ENCODE results near the gene NUDC. TPM values are rescaled to one million over a fixed set of nuclear protein-coding genes. Genes with fewer than 3 reads are reported as not detected.
A peak's percentile ranks its signal among the peaks of the same experiment; 100 is the strongest.

The NUDC gene
- polyA plus RNA-seq, 1 of the 3 experiments (the other 2 are of a cell fraction) = 153 TPM

GRCh38 chr1:26959270-26959669, 37.7 kb downstream of the NUDC start:
- H3K27me3 ChIP-seq (ENCODE audit: insufficient read depth) = peaks cover 34% of the 10 kb centered on the region
- no peaks in the 10 kb centered on the region for H3K9me2 ChIP-seq
- H3K9ac ChIP-seq = no peak overlapping the region
- H3K4me2 ChIP-seq = 0 out of 2 replicates have a peak overlapping the region, but pooled peaks have one; percentile 33
- no peak overlapping the region for H3K4me3 ChIP-seq (ENCODE audit: low read depth in 2 of 2, low read length in 1 of 2)
- POLR2A ChIA-PET = no interaction called here
- no peaks in the 10 kb centered on the region for H4K20me1 ChIP-seq (ENCODE audit: insufficient read depth)
- peaks cover 3 to 7% of the 10 kb centered on the region in 2 experiments; a peak in 1 of 4 replicates for H3K4me1 ChIP-seq (ENCODE audit: control insufficient read depth in 1 of 2, insufficient read depth in 2 of 2, low read depth in 1 of 2, low read length in 1 of 2)
- TF ChIP-seq JUND (IDR thresholded peaks at IDR 0.05) = no peak
- no peak for TF ChIP-seq YY1 (IDR thresholded peaks at IDR 0.05; ENCODE audit: low read depth)
- no peak for TF ChIP-seq REST (IDR thresholded peaks at IDR 0.05; ENCODE audit: low read depth, low read length)
- no peak for TF ChIP-seq RFX5 (IDR thresholded peaks at IDR 0.05; ENCODE audit: low read length)
- TF ChIP-seq NRF1 (IDR thresholded peaks at IDR 0.05; ENCODE audit: low read depth, low read length) = no peak
- no peak for TF ChIP-seq POLR2AphosphoS5 (IDR thresholded peaks at IDR 0.05; ENCODE audit: low read depth, low read length)
- CTCF ChIA-PET = interaction anchor here (1.0 to 1.7 kb wide), 2 partner anchors 7 to 38 kb away, joined by 3 to 6 read pairs; no protein-coding TSS in a partner anchor
- no peaks in the 10 kb centered on the region for H3K79me2 ChIP-seq (ENCODE audit: insufficient read depth)
- H2AFZ ChIP-seq (ENCODE audit: low read depth) = no peak overlapping the region
- H3K36me3 ChIP-seq (replicated peaks in 1 of 2; ENCODE audit: control insufficient read depth in 1 of 2, insufficient read depth in 2 of 2, low read length in 1 of 2) = no peaks in the 10 kb centered on the region
- no peak for DNase-seq
- H3K27ac ChIP-seq (ENCODE audit: low read depth in 2 of 2, low read length in 1 of 2) = no peak overlapping the region
- H3F3A ChIP-seq (replicated peaks; ENCODE audit: insufficient read depth) = peaks cover 13% of the 10 kb centered on the region
- WGBS (ENCODE audit: low lambda C conversion rate) = 43% methylated on average over 13 of the region's 13 CpGs
- H3K9me3 ChIP-seq = no peaks in the 10 kb centered on the region

GRCh38 chr1:26959722-26960624, 38.4 kb downstream of the NUDC start, which contains the start of gene KDF1:
KDF1 (minus strand) TSS chr1:26960468; CDS start chr1:26952380, 8,088 bp downstream.
- Histone ChIP-seq H3K27ac (ENCODE audit: low read depth in 2 of 2, low read length in 1 of 2) (no peak within 1 kb of the TSS), H3K4me1 (ENCODE audit: control insufficient read depth in 1 of 2, insufficient read depth in 2 of 2, low read depth in 1 of 2, low read length in 1 of 2) (peaks cover 3 to 7% of the 10 kb centered on the region in 2 experiments; a peak in 1 of 4 replicates), H3K4me2 (peak within 1 kb of the TSS; percentile 33), H3K9me2 (no peaks in the 10 kb centered on the region), H3K4me3 (ENCODE audit: low read depth in 2 of 2, low read length in 1 of 2) (peak within 1 kb of the TSS in 1 of 2 experiments; percentile 23; a peak in 1 of 4 replicates), H3K79me2 (ENCODE audit: insufficient read depth) (no peaks in the 10 kb centered on the region), H2AFZ (ENCODE audit: low read depth) (no peak within 1 kb of the TSS), H3K27me3 (ENCODE audit: insufficient read depth) (peaks cover 34% of the 10 kb centered on the region), H4K20me1 (ENCODE audit: insufficient read depth) (no peaks in the 10 kb centered on the region), H3K9me3 (no peaks in the 10 kb centered on the region), H3K36me3 (replicated peaks in 1 of 2; ENCODE audit: control insufficient read depth in 1 of 2, insufficient read depth in 2 of 2, low read length in 1 of 2) (no peaks in the 10 kb centered on the region), H3K9ac (no peak within 1 kb of the TSS), H3F3A (replicated peaks; ENCODE audit: insufficient read depth) (peaks cover 13% of the 10 kb centered on the region)
- WGBS (ENCODE audit: low lambda C conversion rate) = 17% methylated on average over 3 of the region's 86 CpGs
- TF ChIP-seq NRF1 (IDR thresholded peaks at IDR 0.05; ENCODE audit: low read depth, low read length) = no peak
- no peak for TF ChIP-seq YY1 (IDR thresholded peaks at IDR 0.05; ENCODE audit: low read depth)
- no peak for TF ChIP-seq REST (IDR thresholded peaks at IDR 0.05; ENCODE audit: low read depth, low read length)
- TF ChIP-seq GABPA (IDR thresholded peaks at IDR 0.05; ENCODE audit: low read depth) = no peak
- no peak for TF ChIP-seq RAD21 (IDR thresholded peaks at IDR 0.05; ENCODE audit: low read length)
- TF ChIP-seq POLR2AphosphoS5 (IDR thresholded peaks at IDR 0.05; ENCODE audit: low read depth, low read length) = no peak
- no peak for TF ChIP-seq CTCF (IDR thresholded peaks at IDR 0.05)
- TF ChIP-seq SMC3 (IDR thresholded peaks at IDR 0.05; ENCODE audit: low read depth, low read length) = no peak
- no peak for TF ChIP-seq NFIC (IDR thresholded peaks at IDR 0.05; ENCODE audit: borderline replicate concordance)
- ChIA-PET POLR2A (no interaction called here), CTCF (interaction anchor here (0.9 to 1.2 kb wide), 2 partner anchors 13 to 26 kb away, joined by 3 read pairs; no protein-coding TSS in a partner anchor)
- peak; percentile 64 for DNase-seq

Data from SK-N-SH (cell line).